Stimulated activated CD4-positive, alpha-beta T cell treated with anti-CD3 and anti-CD28 coated beads, Interleukin-4, amount 100 ng/mL, for 4 hours (primary cell): ENCODE results near the gene FTCD.
A peak's percentile ranks its signal among the peaks of the same experiment; 100 is the strongest.
"Not testable (repeated sequence)": the region's sequence is repeated elsewhere in the genome, so short reads cannot be mapped to it uniquely, and the experiment has no call there.

Source experiments
- DNase-seq, 2 experiments: peaks; one replicate each; pipeline ENCODE4 v3.0.0-alpha.2; 2020

Gene FTCD

DNA sequence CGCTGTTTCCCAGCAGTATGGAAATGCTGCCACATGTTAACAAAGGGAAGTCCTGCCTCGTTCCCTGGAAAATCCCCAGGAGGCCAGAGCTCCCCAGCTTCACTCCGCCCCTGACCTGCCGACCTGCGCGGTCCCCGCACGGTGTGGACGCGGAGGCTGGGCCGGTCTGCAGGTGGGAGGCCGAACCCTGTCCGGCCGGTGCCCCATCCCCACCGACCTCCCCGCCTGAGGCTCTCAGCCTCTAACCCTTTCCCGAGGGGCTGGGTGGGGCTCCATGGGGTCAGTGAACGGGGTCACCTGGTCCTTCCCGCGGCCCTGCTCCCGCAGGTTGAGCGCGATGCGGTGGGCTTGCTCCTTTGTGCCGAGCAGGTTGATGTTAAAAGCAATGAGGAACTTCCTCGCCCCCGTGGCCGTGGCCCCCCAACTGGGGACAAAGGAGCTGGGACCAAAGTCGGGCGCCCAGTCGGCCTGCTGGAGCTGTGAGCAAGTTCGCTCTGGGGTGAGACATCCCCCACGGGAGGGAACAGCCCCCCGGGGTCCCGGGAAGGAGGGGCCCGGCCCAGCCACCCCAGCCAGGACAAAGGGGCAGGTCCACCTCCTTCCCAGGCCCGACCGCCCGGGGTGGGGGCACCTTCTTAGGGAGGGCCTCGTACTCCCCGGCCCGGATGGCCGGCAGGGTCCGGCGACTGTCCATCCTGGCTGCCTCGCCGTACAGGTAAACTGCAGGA is 4.0 kb downstream of the FTCD start:
- DNase-seq = no peak

DNA sequence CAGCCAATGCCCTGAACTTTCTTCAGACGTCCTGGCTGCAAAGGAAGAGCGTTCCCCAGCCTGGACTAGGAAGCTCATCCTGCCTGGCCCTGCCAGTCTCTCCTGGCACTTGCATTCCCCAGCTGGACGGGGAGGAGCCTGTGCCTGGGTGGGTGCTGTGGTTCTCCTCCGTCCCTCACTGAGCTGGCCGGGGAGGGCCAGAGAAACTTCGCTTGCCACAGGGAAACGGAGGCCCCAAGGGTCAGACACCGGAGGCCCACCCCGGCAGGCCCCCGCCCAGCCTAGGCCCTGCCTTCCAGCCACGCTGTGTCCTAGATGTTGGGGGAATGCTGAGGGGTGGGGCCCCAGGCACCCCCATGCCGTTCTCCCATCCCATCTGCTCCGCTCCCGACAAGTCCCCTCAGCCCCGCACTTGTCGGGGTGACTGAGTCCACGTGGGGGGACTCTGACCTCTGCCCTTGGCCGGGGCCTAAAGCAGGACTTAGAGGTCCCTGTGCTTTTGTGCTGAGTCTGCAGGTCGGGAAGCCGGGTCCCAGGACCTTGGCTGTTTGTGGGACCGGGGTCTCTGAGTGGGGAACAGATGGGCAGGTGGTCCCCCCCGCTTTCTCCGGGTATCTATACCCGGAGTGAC is 4.8 kb downstream of the FTCD start:
- DNase-seq = no peak

DNA sequence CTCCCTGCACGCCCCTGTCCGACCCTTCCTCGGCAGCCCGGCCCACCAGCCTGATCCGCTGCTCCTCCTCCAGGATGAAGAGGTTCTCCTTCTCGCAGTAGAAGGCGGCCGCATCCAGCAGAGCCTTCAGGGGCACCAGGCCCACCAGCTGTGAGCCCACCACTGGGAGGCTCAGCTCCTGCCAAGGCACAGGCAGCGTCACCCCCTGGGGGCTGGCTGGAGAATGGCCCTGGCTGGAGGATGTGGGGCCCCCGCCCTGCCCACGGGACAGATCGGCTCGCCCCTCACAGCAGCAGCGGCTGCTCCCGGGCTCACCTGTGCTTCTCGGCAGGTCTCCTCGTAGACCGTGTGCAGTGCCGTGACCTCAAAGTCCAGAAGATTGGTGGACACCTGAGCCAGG is 5.3 kb downstream of the FTCD start:
- DNase-seq = no peak

DNA sequence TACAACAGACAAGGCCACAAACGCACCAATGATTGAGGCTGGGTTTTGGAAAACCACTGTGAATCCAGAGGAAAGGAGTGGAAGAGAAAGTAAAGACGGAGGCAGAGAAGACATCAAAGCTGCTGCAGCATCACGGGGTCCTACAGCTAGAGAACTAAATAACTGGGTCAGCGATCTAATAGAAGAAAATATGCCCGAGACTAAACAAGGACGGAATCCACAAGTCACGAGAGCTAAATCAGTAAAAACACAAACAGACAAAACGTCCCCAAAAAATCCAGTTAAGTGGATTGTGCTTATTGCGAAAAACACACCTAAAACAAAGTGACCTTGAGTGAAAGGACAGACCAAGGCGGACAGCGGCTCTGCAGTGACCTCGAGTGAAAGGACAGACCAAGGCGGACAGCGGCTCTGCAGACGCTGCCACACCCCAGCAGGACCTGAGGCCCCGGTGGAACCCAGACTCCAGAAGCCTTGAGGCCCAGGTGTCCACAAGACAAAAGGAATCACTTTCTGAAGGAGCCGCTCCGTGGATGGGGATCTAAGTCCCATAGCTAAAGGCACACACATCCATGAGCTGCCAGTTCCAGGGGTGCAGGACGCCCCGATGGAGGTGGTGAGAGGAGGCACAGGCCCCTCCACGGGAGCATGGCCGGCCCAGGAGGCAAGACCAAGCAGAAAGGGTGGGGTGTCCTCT is 6.0 kb downstream of the FTCD start:
- no peak for DNase-seq

DNA sequence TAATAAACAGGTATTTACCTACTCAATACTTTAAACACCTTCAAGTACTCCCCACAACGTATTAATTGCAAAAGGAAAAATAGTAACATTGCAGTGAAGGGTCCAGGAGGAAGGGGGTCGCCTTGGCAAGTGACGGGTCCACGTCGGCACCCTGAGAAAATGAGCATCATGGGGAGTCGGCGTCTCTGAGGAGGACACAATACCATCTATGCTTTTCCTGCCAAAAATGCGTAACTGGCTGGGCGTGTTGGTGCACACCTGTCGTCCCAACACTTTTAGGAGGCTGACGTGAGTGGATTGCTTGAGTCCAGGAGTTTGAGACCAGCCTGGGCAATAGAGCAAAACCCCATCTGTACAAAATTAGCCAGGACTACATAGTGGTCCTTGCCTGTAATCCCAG is 7.3 kb downstream of the FTCD start:
- no peak for DNase-seq

DNA sequence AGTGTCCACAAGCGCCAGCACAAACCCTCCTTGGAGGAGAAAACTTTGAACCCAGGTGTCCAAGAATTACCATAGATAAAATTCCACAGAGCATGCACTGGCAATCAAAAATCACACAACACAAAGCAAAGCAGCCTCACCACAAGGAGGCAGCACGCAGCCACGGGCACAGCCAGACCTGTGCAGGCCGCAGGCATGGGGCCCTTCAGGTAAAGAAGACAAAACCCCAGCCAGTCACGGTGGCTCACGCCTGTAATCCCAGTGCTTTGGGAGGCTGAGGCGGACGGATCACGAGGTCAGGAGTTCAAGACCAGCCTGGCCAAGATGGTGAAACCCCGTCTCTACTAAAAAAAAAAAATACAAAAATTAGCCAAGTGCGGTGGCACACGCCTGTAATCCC is 8.0 kb downstream of the FTCD start:
- peak; percentile 30 to 37 for DNase-seq

DNA sequence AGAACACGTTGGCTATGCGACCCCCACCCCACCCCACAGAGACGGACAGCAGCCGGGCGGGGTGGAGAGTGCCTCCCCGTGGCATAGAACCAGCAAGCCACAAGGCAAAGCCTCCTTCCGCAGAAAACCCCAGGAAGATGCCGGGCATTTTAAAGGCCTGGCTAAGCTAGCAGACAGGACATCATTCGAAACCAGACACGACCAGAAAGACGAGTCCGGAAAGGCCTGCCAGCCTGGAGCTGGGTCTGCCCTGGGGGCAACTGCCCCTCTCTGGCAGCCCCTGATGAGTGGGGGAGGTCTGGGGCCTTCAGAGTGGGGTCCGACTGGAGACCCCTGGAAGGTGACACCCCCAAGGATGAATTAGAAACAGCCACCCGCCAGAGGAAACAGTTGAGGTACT is 8.5 kb downstream of the FTCD start:
- DNase-seq = no peak

DNA sequence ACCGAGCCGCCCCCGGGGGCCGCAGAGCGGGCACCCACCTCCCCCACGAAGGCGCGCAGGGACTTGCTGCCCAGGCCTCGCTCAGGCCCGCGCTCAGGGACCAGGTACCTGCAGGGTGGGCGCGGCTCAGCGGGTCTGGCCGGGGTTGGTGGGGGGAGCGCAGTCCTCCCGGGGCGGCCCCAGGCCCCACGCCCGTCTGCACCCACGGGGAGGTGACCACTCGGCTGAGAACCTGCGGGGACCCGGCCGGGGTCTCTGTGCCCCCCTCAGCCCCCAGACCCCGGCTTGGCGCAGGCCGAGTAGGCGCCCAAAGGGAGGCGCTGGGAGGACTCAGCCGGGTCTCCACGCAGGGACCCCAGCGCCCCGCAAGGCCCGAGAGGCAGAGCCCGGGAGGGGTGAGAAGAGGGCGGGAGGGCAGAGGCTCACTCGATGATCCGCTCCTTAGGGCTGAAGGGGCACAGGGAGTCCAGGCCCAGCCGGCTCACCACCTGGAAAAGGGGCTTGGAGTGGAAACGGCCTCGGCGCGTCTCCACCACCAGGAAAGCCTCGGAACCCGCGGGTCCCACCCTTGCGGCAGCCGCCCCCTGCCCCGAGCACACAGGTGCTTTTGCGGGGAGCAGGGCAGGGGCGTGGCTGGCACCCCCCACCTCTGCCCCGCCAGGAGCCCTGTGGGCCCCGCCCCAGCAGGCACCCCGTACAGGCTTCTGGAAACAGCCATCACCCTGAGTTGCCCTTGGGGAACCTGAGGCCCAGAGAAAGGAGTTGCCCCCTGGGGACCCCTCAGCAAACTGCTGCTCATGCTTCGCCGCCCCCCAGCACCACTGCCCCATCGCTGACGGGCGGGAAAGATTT is 9.3 kb downstream of the FTCD start:
- DNase-seq = no peak

DNA sequence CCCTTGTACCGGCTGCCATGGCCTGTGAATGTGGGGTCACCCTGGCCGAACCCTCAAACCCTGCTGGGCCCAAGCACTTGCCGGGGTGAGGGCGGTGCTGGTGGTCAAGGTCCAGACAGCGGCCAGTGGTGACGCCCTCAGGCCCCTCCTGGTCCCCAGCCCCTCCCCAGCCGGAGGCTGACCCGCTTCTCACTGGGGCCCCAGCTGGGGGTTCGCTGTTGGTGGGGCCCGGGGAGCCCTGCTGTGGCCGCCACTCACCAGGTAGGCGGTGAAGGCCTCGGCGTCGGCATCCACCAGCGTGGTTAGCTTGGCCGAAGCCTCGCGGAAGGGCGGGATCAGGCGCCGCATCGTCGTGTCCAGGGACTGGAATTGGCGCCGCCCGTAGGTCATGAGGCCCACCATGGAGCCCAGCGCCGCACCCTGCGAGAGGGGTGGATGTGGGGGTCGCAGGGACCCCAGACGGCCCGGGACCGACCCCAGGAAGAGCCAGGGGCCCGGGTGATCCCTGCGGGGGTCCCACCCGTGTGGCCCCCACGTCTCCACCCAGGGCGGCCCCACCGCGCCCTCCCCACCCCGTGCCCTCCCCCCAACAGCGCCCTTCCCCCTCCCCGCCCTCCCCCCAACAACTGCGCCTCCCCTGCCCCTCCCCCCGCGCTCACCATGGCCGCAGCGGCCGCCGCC is 10.1 kb downstream of the FTCD start:
- no peak for DNase-seq

DNA sequence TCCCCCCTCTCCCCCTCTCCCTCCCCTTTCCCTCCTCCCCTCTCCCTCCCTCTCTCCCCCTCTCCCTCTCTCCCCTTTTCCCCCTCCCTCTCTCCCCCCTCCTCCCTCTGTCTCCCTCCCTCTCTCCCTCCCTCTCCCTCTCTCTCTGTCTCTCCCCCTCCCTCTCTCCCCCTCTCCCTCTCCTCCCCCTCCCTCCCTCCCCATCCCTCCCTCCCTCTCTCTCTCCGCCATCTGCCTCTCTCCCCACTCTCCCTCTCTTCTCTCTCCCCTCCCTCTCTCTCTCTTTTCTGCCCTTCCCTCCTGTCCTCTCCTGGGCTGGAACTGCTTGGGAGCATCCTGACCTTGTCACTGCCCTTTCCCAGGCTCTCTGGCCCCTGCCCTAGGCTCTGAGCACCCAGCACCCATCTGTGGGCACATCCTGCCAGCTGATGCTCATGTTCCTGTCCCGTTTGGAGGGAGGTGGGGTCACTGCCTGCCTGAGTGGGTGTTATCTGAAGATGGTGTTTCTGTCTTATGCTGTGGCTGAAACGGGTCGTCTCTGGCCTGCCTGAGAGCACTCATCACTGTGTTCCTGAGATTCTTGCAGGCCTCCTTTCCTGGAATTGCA is 10.8 kb downstream of the FTCD start:
- DNase-seq = no peak

DNA sequence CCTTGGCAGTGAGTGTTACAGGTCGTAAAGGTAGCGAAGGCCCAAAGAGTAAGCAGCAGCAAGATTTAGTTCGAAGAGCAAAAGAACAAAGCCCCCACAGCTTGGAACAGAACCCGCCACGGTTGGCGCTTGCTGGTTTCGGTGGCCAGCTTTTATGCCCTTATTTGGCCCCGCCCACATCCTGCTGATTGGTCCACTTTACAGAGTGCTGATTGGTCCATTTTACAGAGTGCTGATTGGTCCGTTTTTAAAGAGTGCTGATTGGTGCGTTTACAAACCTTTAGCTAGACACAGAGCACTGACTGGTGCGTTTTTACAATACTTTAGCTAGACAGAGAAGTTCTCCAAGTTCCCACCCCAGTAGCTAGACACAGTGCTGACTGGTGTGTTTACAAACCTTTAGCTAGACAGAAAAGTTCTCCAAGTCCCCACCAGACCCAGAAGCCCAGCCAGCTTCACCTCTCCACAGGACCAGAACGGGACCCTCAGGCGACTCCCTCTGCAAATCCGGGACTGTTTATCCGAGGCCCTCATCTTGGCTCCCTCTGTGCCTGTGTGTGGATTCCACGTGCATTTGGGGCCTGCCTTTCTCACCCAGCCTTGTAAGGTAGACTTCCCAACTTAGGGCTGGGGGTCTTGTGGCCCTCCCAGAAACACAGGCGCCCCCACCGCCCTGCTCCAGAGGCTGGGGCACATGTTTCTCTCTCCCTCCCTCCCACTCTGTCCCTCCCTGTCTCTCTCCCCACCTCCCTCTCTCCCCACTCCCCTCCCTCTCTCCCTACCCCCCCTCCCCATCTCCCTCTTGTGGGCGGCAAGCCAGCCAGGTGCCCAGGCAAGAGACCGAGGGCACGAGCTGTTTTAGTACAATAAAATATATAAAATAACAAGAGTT is 12.6 kb downstream of the FTCD start:
- no peak for DNase-seq

DNA sequence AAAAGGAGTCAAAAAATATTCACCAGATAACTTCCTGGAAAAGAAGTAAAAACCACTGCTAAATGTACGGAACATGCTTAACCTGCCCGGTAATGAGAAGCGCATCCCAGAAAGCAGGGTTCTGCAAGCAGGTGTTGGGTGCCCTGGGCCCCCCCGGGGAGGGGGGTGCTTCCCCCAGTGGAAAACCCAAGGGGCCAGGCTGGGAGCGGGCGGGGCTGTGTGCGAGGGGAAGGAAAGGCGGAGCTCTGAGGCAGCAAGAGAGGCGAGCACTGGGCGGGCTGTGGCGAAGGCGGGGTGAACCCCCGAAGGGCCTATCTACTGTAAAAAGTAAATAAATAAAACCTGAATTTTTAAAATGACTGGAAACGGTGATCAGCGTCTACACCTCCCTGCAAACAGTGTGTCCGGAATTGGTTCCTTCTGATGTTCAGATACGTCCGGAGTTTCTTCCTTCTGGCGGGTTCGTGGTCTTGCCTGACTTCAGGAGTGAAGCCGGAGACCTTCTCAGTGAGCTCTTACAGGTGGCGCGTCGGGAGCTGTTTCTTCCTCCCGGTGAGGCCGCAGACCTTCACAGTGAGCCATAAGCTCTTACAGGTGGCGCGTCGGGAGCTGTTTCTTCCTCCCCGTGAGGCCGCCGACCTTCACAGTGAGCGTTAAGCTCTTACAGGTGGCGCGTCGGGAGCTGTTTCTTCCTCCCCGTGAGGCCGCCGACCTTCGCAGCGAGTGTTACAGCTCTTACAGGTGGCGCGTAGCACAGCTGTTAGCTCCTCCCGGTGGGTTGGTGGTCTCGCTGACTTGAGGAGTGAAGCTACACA is 13.4 kb downstream of the FTCD start:
- no peak for DNase-seq

DNA sequence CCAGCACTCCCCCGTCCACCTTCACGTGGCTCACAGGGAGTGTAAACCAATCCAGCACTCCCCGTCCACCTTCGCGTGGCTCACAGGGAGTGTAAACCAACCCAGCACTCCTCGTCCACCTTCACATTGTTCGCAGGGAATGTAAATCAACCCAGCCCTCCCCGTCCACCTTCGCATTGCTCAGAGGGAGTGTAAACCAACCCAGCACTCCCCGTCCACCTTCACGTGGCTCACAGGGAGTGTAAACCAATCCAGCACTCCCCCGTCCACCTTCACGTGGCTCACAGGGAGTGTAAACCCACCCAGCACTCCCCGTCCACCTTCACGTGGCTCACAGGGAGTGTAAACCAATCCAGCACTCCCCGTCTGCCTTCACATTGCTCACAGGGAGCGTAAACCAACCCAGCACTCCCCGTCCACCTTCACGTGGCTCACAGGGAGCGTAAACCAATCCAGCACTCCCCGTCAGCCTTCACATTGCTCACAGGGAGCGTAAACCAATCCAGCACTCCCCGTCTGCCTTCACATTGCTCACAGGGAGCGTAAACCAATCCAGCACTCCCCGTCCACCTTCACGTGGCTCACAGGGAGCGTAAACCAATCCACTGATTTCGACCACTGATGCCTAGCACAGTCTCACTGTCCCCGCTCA is 14.9 kb downstream of the FTCD start:
- not testable (repeated sequence) for DNase-seq

DNA sequence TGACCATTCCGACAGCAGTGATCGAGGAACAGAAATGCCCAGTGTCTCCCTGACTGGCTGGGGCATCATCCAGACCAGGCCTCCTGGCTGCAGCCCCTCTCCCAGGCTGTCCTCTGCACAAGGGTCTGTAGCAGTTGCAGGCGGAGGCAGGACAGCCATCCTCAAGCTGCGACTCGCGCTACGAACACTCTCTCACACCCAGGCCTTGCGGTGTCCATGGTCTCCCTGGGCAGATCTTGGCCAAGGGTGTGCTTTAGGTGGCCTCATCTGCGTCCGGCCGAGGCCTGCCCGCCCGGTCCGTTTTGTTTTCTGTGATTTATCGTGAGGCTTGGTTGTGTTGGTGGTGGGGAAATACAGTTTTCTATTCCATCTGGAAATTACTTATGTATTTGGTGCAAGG is 15.7 kb downstream of the FTCD start:
- DNase-seq = no peak

DNA sequence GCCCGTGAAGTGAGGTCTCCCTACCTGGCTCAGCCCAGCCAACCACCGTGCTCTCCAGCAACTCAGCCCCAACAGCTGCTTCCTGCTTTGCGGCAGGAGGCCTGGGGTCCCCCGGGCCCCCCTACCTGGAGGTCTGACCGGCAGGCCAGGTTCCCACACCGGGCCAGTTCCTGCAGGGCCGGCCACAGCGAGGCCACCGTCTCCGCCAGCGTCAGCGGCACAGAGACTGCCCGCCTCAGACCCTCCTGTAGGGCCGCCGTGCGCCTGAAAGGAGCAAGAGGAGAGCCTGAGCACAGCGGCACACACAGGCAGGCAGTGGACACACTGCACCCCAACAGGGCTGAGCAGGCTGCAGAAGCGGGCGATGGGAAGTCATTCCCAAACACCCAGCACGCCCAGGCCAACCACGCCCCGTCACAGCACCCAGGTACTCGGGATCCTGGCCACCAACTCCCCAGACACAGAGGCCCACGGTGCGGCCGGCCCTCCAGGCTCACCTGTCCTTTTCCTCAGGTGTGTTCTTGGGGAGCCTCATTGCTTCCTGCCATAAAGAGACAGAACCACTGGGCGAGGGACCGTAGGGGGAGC is 16.9 kb downstream of the FTCD start:
- no peak for DNase-seq

DNA sequence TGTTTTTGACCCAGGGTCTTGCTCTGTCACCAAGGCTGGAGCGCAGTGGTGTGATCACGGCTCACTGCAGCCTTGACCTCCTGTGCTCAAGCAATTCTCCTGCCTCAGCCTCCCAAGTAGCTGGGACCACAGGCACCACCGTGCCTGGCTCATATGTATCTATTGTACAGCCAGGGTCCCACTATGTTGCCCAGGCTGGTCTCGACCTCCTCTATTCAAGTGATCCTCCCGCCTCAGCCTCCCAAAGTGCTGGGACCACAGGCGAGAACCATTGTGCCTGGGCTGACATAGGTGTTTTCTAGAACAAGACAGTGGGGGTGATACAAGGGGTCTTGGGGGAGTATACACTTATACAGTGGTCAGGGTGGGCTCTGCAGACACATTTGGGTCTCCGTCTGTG is 17.5 kb downstream of the FTCD start:
- no peak for DNase-seq

DNA sequence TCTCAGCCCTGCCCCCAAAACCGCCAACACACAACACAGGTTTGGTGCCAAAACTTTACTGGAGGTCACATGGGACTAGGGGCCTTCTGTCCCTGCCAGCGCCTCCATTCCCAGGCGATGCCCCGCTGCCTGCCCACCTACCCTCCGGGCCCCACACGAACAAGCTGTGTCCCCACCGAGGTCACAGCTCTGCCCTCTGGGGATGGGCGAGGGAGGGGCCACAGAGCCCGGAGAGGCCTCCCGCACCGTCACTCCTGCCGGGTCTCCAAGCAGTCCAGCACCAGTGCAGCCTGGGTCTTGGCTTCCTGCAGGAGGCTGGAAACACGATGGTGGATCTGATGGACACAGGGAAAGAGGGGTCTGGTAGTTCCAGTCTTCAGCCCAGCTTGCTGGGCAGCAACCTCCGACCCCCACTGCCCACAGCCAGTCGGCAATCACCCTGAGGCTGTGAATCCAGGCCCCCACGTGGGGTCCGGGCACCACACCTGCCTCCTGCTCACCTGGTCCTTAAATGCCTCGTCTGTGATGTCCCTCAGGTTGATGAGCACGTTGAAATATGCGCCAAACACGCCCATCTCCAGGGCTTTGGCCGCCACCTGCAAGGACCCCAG is 18.5 kb downstream of the FTCD start:
- DNase-seq = no peak

DNA sequence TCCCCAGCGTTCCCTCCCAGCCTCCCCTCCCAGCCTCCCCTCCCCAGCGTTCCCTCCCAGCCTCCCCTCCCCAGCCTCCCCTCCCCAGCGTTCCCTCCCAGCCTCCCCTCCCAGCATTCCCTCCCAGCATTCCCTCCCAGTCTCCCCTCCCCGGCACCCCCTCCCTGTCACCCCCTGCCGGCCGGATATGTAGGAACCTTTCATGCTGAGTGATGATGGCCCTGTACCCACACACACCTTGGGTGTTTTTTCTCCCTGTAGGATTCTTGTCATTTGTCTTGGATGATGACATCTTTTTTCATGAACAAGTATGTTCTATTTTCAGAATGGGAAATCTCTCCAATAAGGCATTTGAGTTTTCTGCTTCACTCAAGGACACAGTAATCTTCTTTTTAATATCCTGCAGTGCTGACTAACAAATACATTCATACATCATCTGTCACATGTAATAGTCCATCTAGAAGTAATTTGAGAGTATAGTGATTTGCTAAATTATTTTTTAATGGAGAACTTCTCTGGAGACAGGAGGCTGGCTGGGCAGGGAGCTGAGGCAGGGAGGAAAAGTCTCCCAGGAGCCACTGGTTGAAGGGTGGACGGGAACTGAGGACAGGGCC is 19.5 kb downstream of the FTCD start:
- DNase-seq = no peak
